HEK293 (cell line): ENCODE measurements around the gene PHACTR1.
A peak's percentile ranks its signal among the peaks of the same experiment; 100 is the strongest.

Experiments
- CTCF ChIA-PET: fragments of 350-600 bp; formaldehyde crosslinking; extraction: SDS; loops from one replicate; lab custom pipeline; 2021; ENCODE audit warnings: antibody characterized with exemption; lab: Yijun Ruan, JAX
- POLR2A ChIA-PET: fragments of 300-600 bp; formaldehyde crosslinking; extraction: SDS; loops from one replicate; lab custom pipeline; 2020; ENCODE audit warnings: antibody characterized with exemption, inconsistent platforms; lab: Yijun Ruan, JAX
- H3K27ac ChIP-seq: fragments of 200-500 bp; sonication (Bioruptor generic); 2 replicates; pipeline ENCODE4 v1.5.1; 2014; ENCODE audit warnings: low read depth, low read length, control low read depth, inconsistent platforms; ENCODE audit errors: extremely low read depth
- H3K36me3 ChIP-seq, 2 experiments: fragments of 200-500 bp in 1 of 2; sonication (Bioruptor generic) in 1 of 2; 1 replicate in 1 of 2; 2 replicates in 1 of 2; pipeline ENCODE4 v1.5.1; 2014 to 2017; ENCODE audit warnings: inconsistent platforms in 2 of 2, low read length in 2 of 2; ENCODE audit not compliant: control insufficient read depth in 2 of 2, insufficient read depth in 1 of 2
- H3K4me1 ChIP-seq: fragments of 200-500 bp; sonication (Bioruptor generic); 2 replicates; pipeline ENCODE4 v1.5.1; 2014; ENCODE audit warnings: mild to moderate bottlenecking, low read length, inconsistent platforms; ENCODE audit not compliant: control insufficient read depth, insufficient read depth
- H3K4me3 ChIP-seq: 2 replicates; pipeline ENCODE4 v1.5.1; 2011; ENCODE audit warnings: low read depth, mild to moderate bottlenecking, control low read depth, low read length, moderate library complexity
- H3K9me3 ChIP-seq: fragments of 200-500 bp; sonication (Bioruptor generic); 2 replicates; pipeline ENCODE4 v1.5.1; 2014; ENCODE audit warnings: low read depth, low read length, inconsistent platforms; ENCODE audit not compliant: control insufficient read depth, insufficient read depth
- GFI1B ChIP-seq: fragments of 450-650 bp; formaldehyde crosslinking; IDR thresholded peaks from 2 replicates; pipeline ENCODE4 v1.5.1; 2016; ENCODE audit warnings: missing biosample characterization, missing genetic modification characterization
- KLF9 ChIP-seq: fragments of 450-650 bp; formaldehyde crosslinking; IDR thresholded peaks from 2 replicates; pipeline ENCODE4 v1.5.1; 2016; ENCODE audit warnings: missing biosample characterization, missing genetic modification characterization, low read depth
- YY1 ChIP-seq: fragments of 450-650 bp; formaldehyde crosslinking; IDR thresholded peaks from 2 replicates; pipeline ENCODE4 v1.5.1; 2018; ENCODE audit warnings: missing biosample characterization, missing genetic modification characterization
- ZBTB10 ChIP-seq: fragments of 450-650 bp; formaldehyde crosslinking; IDR thresholded peaks from 2 replicates; pipeline ENCODE4 v1.5.1; 2016; ENCODE audit warnings: missing biosample characterization, missing genetic modification characterization
- ZBTB49 ChIP-seq: fragments of 450-650 bp; formaldehyde crosslinking; IDR thresholded peaks from 2 replicates; pipeline ENCODE4 v1.5.1; 2016; ENCODE audit warnings: missing biosample characterization, missing genetic modification characterization, low read depth
- ZNF121 ChIP-seq: fragments of 450-650 bp; formaldehyde crosslinking; IDR thresholded peaks from 2 replicates; pipeline ENCODE4 v1.5.1; 2016; ENCODE audit warnings: missing biosample characterization, missing genetic modification characterization
- ZNF133 ChIP-seq: fragments of 450-650 bp; formaldehyde crosslinking; IDR thresholded peaks from 2 replicates; pipeline ENCODE4 v1.5.1; 2016; ENCODE audit warnings: missing biosample characterization, missing genetic modification characterization
- ZNF184 ChIP-seq: fragments of 450-650 bp; IDR thresholded peaks from 2 replicates; pipeline ENCODE4 v1.5.1; 2018; ENCODE audit warnings: missing biosample characterization, mild to moderate bottlenecking, missing genetic modification characterization
- ZNF19 ChIP-seq: fragments of 450-650 bp; formaldehyde crosslinking; IDR thresholded peaks from 2 replicates; pipeline ENCODE4; 2016; ENCODE audit warnings: missing biosample characterization, missing genetic modification characterization, low read depth
- ZNF23 ChIP-seq: fragments of 450-650 bp; formaldehyde crosslinking; IDR thresholded peaks from 2 replicates; pipeline ENCODE4 v1.5.1; 2016; ENCODE audit warnings: missing biosample characterization, missing genetic modification characterization, borderline replicate concordance
- ZNF335 ChIP-seq: fragments of 450-650 bp; formaldehyde crosslinking; conservative IDR thresholded peaks from 2 replicates; pipeline ENCODE4 v1.5.1; 2016; ENCODE audit warnings: missing biosample characterization, missing genetic modification characterization
- ZNF354C ChIP-seq: fragments of 450-650 bp; formaldehyde crosslinking; IDR thresholded peaks from 2 replicates; pipeline ENCODE4 v1.5.1; 2016; ENCODE audit warnings: missing biosample characterization, missing genetic modification characterization, low read depth, borderline replicate concordance
- ZNF362 ChIP-seq: fragments of 450-650 bp; formaldehyde crosslinking; IDR thresholded peaks from 2 replicates; pipeline ENCODE4 v1.5.1; 2016; ENCODE audit warnings: missing biosample characterization, missing genetic modification characterization
- ZNF416 ChIP-seq: fragments of 450-650 bp; formaldehyde crosslinking; IDR thresholded peaks from 2 replicates; pipeline ENCODE4 v1.5.1; 2016; ENCODE audit warnings: missing biosample characterization, missing genetic modification characterization
- ZNF544 ChIP-seq: fragments of 450-650 bp; formaldehyde crosslinking; IDR thresholded peaks from 2 replicates; pipeline ENCODE4 v1.5.0; 2017; ENCODE audit warnings: missing biosample characterization, missing genetic modification characterization
- ZNF585B ChIP-seq: fragments of 450-650 bp; formaldehyde crosslinking; IDR thresholded peaks from 2 replicates; pipeline ENCODE4 v1.5.1; 2016; ENCODE audit warnings: missing biosample characterization, missing genetic modification characterization
- ZNF76 ChIP-seq: fragments of 450-650 bp; formaldehyde crosslinking; IDR thresholded peaks from 2 replicates; pipeline ENCODE4; 2016; ENCODE audit warnings: low read depth, missing biosample characterization, missing genetic modification characterization, borderline replicate concordance
- TF ChIP-seq, protein P1 (sequence below): fragments of 450-650 bp; formaldehyde crosslinking; IDR thresholded peaks from 2 replicates; pipeline ENCODE4 v1.5.1; 2016; ENCODE audit warnings: missing biosample characterization, missing genetic modification characterization
- TF ChIP-seq, protein P2 (sequence below): fragments of 450-650 bp; formaldehyde crosslinking; IDR thresholded peaks from 2 replicates; pipeline ENCODE4 v1.5.1; 2016; ENCODE audit warnings: missing biosample characterization, missing genetic modification characterization
- TF ChIP-seq, protein P3 (sequence below): IDR thresholded peaks from 2 replicates; pipeline ENCODE4 v1.6.1; 2011; ENCODE audit warnings: mild to moderate bottlenecking, low read depth, low read length, borderline replicate concordance

Gene PHACTR1

GRCh38 chr6:13141387-13141786 lies 424.8 kb downstream of the PHACTR1 start:
- CTCF ChIA-PET: no interaction called here
- TF ChIP-seq ZNF354C (tag by site-specific recombination) (no peak), GFI1B (tag by site-specific recombination) (no peak), ZBTB49 (tag by site-specific recombination) (no peak), ZNF121 (no peak), ZNF19 (no peak), ZNF335 (no peak), ZNF76 (tag by site-specific recombination) (no peak), ZNF23 (no peak), ZNF184 (tag by site-specific recombination) (no peak), ZNF585B (tag by site-specific recombination) (no peak)
- TF ChIP-seq, protein P1, sequence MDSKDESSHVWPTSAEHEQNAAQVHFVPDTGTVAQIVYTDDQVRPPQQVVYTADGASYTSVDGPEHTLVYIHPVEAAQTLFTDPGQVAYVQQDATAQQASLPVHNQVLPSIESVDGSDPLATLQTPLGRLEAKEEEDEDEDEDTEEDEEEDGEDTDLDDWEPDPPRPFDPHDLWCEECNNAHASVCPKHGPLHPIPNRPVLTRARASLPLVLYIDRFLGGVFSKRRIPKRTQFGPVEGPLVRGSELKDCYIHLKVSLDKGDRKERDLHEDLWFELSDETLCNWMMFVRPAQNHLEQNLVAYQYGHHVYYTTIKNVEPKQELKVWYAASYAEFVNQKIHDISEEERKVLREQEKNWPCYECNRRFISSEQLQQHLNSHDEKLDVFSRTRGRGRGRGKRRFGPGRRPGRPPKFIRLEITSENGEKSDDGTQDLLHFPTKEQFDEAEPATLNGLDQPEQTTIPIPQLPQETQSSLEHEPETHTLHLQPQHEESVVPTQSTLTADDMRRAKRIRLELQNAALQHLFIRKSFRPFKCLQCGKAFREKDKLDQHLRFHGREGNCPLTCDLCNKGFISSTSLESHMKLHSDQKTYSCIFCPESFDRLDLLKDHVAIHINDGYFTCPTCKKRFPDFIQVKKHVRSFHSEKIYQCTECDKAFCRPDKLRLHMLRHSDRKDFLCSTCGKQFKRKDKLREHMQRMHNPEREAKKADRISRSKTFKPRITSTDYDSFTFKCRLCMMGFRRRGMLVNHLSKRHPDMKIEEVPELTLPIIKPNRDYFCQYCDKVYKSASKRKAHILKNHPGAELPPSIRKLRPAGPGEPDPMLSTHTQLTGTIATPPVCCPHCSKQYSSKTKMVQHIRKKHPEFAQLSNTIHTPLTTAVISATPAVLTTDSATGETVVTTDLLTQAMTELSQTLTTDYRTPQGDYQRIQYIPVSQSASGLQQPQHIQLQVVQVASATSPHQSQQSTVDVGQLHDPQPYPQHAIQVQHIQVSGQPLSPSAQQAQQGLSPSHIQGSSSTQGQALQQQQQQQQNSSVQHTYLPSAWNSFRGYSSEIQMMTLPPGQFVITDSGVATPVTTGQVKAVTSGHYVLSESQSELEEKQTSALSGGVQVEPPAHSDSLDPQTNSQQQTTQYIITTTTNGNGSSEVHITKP (tag by site-specific recombination): no peak
- TF ChIP-seq, all 188 proteins: peak for 0

GRCh38 chr6:13142611-13143010 lies 426.0 kb downstream of the PHACTR1 start:
- H3K4me1 ChIP-seq: no peaks in the 10 kb centered on the region
- CTCF ChIA-PET: no interaction called here
- no peak overlapping the region for H3K4me3 ChIP-seq
- no peaks in the 10 kb centered on the region for H3K9me3 ChIP-seq
- no peaks in the 10 kb centered on the region for H3K36me3 ChIP-seq
- TF ChIP-seq, protein P2, sequence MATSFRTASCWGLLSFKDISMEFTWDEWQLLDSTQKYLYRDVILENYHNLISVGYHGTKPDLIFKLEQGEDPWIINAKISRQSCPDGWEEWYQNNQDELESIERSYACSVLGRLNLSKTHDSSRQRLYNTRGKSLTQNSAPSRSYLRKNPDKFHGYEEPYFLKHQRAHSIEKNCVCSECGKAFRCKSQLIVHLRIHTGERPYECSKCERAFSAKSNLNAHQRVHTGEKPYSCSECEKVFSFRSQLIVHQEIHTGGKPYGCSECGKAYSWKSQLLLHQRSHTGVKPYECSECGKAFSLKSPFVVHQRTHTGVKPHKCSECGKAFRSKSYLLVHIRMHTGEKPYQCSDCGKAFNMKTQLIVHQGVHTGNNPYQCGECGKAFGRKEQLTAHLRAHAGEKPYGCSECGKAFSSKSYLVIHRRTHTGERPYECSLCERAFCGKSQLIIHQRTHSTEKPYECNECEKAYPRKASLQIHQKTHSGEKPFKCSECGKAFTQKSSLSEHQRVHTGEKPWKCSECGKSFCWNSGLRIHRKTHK (tag by site-specific recombination): peak; percentile 39; the same call in 1 of the 2 replicates
- TF ChIP-seq ZNF416 (tag by site-specific recombination): no peak
- POLR2A ChIA-PET: no interaction called here
- no peak overlapping the region for H3K27ac ChIP-seq

More at GRCh38 chr6:13141387-13141786, 424.8 kb downstream of the PHACTR1 start:
- Histone ChIP-seq H3K9me3 (no peaks in the 10 kb centered on the region), H3K4me3 (no peak overlapping the region), H3K36me3 (no peaks in the 10 kb centered on the region), H3K27ac (no peak overlapping the region), H3K4me1 (no peaks in the 10 kb centered on the region)
- POLR2A ChIA-PET: no interaction called here

GRCh38 chr6:13146442-13146841 lies 429.9 kb downstream of the PHACTR1 start:
- ChIA-PET CTCF (interaction anchor here (0.6 to 1.0 kb wide), 2 partner anchors 181 to 347 kb away, joined by 4 read pairs; partner anchors contain the start of gene TBC1D7), POLR2A (no interaction called here)
- Histone ChIP-seq H3K4me3 (no peak overlapping the region), H3K27ac (no peak overlapping the region), H3K4me1 (no peaks in the 10 kb centered on the region), H3K36me3 (no peaks in the 10 kb centered on the region), H3K9me3 (no peaks in the 10 kb centered on the region)
- no peak for TF ChIP-seq KLF9 (tag by site-specific recombination)
- no peak for TF ChIP-seq ZNF362 (tag by site-specific recombination)
- no peak for TF ChIP-seq ZNF133 (tag by site-specific recombination)
- TF ChIP-seq ZBTB10 (tag by site-specific recombination): no peak
- TF ChIP-seq, protein P3, sequence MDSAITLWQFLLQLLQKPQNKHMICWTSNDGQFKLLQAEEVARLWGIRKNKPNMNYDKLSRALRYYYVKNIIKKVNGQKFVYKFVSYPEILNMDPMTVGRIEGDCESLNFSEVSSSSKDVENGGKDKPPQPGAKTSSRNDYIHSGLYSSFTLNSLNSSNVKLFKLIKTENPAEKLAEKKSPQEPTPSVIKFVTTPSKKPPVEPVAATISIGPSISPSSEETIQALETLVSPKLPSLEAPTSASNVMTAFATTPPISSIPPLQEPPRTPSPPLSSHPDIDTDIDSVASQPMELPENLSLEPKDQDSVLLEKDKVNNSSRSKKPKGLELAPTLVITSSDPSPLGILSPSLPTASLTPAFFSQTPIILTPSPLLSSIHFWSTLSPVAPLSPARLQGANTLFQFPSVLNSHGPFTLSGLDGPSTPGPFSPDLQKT: no peak
- no peak for TF ChIP-seq ZNF544 (tag by site-specific recombination)
- no peak for TF ChIP-seq YY1 (tag by site-specific recombination)
